BJ (cell line): ENCODE data around the gene HBA2. TPM values are rescaled to one million over a fixed set of nuclear protein-coding genes. Genes with fewer than 3 reads are reported as not detected.
A peak's percentile ranks its signal among the peaks of the same experiment; 100 is the strongest.

Experiments
- CTCF ChIA-PET: fragments of 350-600 bp; formaldehyde crosslinking; extraction: SDS; loops from one replicate; lab custom pipeline; 2021; ENCODE audit warnings: antibody characterized with exemption, inconsistent platforms; lab: Yijun Ruan, JAX
- POLR2A ChIA-PET: fragments of 300-600 bp; sonication (Branson Sonifier 250); formaldehyde crosslinking; extraction: SDS; loops from one replicate; lab custom pipeline; 2021; ENCODE audit warnings: antibody characterized with exemption; lab: Charles Lee
- DNase-seq: peaks from one replicate; pipeline ENCODE4 v3.0.0-alpha.2; 2011; ENCODE audit warnings: low read depth
- H3K27me3 ChIP-seq: 2 replicates; pipeline ENCODE4 v1.6.0; 2011; ENCODE audit warnings: low read length; ENCODE audit not compliant: control insufficient read depth, insufficient read depth
- H3K36me3 ChIP-seq: 2 replicates; pipeline ENCODE4 v1.5.1; 2011; ENCODE audit warnings: low read length; ENCODE audit not compliant: control insufficient read depth, insufficient read depth
- H3K4me3 ChIP-seq: 2 replicates; pipeline ENCODE4 v1.5.1; 2011; ENCODE audit warnings: low read depth, mild to moderate bottlenecking, control low read depth, low read length
- polyA plus RNA-seq: library from polyadenylated mRNA; depleted of rRNA; stranded (reverse); fragments of >200 nt; gene quantifications from 2 replicates; pipeline ENCODE4 v1.2.3, GENCODE V29; 2011
- TF ChIP-seq, protein P1 (sequence below): IDR thresholded peaks from 2 replicates; pipeline ENCODE4 v1.5.1; 2011; ENCODE audit warnings: low read depth, mild to moderate bottlenecking, control low read depth, inconsistent platforms, low read length, moderate library complexity; ENCODE audit not compliant: insufficient read depth

Gene HBA2
- polyA plus RNA-seq, 1 experiment = 0.17 TPM

DNA sequence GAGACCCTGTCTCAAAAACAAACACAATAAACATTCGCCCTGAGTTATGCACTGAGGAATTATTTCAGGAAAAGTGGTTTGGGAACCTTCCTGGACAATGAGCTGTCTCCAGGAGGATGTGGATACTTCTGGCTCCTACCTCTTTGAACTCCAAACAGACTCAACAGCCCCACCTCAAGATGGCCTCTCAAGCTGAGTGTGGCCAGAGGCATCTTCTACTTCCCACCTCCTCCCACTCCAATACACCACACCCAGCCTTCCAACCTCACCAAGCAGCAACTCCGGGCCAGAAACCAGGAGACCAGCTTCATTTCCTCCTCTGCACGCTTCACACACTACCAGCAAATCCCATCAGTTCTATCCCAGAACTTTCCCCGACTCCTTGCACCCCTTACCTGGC, 19.2 kb downstream of the HBA2 start:
- CTCF ChIA-PET = interaction anchor here (1.2 to 2.6 kb wide), 4 partner anchors 10 to 170 kb away, joined by 3 to 7 read pairs (median 4); no protein-coding TSS in a partner anchor
- TF ChIP-seq, protein P1, sequence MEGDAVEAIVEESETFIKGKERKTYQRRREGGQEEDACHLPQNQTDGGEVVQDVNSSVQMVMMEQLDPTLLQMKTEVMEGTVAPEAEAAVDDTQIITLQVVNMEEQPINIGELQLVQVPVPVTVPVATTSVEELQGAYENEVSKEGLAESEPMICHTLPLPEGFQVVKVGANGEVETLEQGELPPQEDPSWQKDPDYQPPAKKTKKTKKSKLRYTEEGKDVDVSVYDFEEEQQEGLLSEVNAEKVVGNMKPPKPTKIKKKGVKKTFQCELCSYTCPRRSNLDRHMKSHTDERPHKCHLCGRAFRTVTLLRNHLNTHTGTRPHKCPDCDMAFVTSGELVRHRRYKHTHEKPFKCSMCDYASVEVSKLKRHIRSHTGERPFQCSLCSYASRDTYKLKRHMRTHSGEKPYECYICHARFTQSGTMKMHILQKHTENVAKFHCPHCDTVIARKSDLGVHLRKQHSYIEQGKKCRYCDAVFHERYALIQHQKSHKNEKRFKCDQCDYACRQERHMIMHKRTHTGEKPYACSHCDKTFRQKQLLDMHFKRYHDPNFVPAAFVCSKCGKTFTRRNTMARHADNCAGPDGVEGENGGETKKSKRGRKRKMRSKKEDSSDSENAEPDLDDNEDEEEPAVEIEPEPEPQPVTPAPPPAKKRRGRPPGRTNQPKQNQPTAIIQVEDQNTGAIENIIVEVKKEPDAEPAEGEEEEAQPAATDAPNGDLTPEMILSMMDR = no peak
- Histone ChIP-seq H3K4me3 (no peak overlapping the region), H3K36me3 (peaks cover 50% of the 10 kb centered on the region), H3K27me3 (no peaks in the 10 kb centered on the region)
- POLR2A ChIA-PET = no interaction called here
- no peak for DNase-seq

DNA sequence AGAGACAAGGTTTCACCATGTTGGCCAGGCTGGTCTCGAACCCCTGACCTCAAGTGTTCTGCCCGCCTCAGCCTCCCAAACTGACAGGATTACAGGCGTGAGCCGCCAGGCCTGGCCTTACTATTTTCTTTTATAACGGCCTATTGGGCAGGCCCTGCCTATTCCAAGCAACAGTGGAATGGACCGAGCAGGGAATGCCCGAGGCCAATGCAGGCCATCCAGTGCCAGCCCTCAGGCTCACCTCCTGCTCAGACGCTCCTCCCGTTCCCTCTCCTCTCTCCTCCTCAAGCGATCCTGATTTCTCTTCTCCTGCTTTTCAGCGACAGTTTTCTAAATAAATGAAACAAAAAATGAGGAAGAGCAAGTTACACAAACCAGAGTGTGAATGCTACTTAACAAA, 20.0 kb downstream of the HBA2 start:
- DNase-seq = no peak
- peaks cover 50% of the 10 kb centered on the region for H3K36me3 ChIP-seq
- H3K27me3 ChIP-seq = no peaks in the 10 kb centered on the region
- TF ChIP-seq, protein P1 = no peak
- ChIA-PET CTCF (interaction anchor here (1.2 to 2.6 kb wide), 3 partner anchors 11 to 127 kb away, joined by 3 to 7 read pairs (median 6); no protein-coding TSS in a partner anchor), POLR2A (no interaction called here)
- H3K4me3 ChIP-seq = no peak overlapping the region

- H3K4me3 ChIP-seq = no peak overlapping the region
- H3K27me3 ChIP-seq = no peaks in the 10 kb centered on the region
- peaks cover 51% of the 10 kb centered on the region for H3K36me3 ChIP-seq
- ChIA-PET CTCF (interaction anchor here (1.3 to 2.6 kb wide), 2 partner anchors 86 to 128 kb away, joined by 3 to 6 read pairs; no protein-coding TSS in a partner anchor), POLR2A (no interaction called here)
- no peak for DNase-seq
- TF ChIP-seq, protein P1 = no peak
These were observed 20.8 kb downstream of the HBA2 start for GRCh38 chr16:193441-193840.

DNA sequence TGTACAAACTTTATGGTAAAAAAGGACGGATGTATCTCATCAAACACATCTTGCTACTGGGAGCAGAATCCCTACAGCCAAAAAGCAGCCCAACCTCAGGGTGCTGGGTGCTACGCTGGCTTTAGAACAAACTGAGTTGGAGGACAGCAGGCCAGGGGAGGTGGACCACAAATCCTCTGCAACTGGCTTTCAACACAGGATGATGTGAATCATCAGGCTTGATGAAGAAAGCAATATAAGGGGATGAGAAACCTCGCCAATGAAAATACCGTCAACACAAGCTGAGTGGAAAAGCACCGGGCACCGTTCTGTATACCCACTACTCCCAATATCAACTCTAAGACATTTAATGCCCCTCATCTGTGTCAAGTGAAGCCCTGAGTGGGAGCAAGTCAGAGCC, 21.8 kb downstream of the HBA2 start:
- peaks cover 43% of the 10 kb centered on the region for H3K36me3 ChIP-seq
- DNase-seq = no peak
- ChIA-PET POLR2A (no interaction called here), CTCF (interaction anchor here (1.3 kb wide), 1 partner anchor 87 kb away, joined by 5 read pairs; no protein-coding TSS in a partner anchor)
- H3K27me3 ChIP-seq = no peaks in the 10 kb centered on the region
- TF ChIP-seq, protein P1 = no peak
- no peak overlapping the region for H3K4me3 ChIP-seq

DNA sequence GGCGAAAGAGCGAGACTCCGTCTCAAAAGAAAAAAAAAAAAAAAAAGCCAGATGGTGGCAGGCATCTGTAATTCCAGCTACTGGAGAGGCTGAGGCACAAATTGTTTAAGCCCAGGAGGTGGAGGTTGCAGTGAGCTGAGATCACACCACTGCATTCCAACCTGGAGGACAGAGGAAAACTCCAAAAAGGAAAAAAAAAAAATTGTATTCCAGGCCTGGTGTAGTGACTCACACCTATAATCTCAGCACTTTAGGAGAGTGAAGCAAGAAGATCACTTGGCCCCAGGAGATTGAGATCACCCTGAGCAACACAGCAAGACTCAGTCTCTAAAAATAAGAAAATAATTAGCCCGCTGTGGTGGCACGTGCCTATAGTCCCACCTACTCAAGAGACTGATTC, 27.7 kb downstream of the HBA2 start:
- no peaks in the 10 kb centered on the region for H3K27me3 ChIP-seq
- no peak overlapping the region for H3K4me3 ChIP-seq
- ChIA-PET POLR2A (interaction anchor here (0.6 kb wide), 1 partner anchor 20 kb away, joined by 13 read pairs; no protein-coding TSS in a partner anchor), CTCF (no interaction called here)
- peaks cover 18% of the 10 kb centered on the region for H3K36me3 ChIP-seq
- TF ChIP-seq, protein P1 = no peak
- DNase-seq = peak; percentile 52
